ENCODE results near the gene ARHGEF1. TPM values are rescaled to one million over a fixed set of nuclear protein-coding genes. Genes with fewer than 3 reads are reported as not detected.

ARHGEF1 gene, protein sequence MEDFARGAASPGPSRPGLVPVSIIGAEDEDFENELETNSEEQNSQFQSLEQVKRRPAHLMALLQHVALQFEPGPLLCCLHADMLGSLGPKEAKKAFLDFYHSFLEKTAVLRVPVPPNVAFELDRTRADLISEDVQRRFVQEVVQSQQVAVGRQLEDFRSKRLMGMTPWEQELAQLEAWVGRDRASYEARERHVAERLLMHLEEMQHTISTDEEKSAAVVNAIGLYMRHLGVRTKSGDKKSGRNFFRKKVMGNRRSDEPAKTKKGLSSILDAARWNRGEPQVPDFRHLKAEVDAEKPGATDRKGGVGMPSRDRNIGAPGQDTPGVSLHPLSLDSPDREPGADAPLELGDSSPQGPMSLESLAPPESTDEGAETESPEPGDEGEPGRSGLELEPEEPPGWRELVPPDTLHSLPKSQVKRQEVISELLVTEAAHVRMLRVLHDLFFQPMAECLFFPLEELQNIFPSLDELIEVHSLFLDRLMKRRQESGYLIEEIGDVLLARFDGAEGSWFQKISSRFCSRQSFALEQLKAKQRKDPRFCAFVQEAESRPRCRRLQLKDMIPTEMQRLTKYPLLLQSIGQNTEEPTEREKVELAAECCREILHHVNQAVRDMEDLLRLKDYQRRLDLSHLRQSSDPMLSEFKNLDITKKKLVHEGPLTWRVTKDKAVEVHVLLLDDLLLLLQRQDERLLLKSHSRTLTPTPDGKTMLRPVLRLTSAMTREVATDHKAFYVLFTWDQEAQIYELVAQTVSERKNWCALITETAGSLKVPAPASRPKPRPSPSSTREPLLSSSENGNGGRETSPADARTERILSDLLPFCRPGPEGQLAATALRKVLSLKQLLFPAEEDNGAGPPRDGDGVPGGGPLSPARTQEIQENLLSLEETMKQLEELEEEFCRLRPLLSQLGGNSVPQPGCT
- total RNA-seq (2022; extraction: Qiagen RNA extraction), result 75.9 to 130 TPM (median 117 TPM) in 5 replicates

DNA sequence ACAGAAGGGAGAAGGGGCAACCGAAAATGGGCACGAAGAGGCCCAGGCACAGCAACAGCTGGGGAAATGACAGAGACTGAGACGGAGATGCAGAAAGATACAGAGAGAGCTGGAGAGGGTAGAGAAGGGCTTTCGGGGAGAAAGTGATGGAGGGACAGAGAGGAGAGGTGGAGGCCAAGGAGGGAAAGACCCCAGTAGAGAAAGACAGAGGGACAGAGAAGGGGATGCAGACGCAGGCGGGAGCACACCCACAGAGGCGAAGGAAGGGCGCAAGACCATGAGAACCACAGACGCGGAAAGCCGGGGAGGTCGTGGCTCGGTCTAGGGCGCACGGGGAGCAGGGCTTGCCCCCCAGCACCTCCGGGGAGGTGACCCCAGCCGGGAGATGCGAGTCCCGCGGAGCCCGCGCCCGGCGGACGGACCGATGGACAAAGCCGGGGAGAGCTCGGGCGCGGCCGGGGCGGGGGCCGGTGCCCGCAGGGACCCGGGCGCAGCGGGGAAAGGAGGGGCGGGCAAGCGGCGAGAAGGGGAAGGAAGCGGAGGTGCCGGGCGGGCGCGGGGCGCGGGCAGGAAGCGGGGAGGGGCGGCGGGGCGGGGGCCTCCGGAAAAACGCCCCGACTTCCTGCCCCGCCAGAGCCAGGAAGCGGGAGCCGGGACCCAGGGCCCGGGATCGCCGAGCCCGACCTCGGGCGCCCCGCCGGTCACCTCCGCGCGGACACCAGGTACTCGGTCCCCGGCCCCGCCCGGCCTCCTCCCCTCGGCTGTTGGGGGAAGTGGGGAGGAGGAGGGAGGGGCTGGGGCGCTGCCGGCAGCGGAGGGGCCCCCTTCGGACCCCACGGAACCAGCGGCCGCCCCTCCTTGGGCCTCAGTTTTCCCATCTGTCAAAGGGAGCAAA lies at the start of gene ARHGEF1:
Gene ARHGEF1 (plus strand): TSS at position 617 of the 895 bp plus-strand sequence. CDS start 4,899 bp downstream, outside the sequence.

DNA sequence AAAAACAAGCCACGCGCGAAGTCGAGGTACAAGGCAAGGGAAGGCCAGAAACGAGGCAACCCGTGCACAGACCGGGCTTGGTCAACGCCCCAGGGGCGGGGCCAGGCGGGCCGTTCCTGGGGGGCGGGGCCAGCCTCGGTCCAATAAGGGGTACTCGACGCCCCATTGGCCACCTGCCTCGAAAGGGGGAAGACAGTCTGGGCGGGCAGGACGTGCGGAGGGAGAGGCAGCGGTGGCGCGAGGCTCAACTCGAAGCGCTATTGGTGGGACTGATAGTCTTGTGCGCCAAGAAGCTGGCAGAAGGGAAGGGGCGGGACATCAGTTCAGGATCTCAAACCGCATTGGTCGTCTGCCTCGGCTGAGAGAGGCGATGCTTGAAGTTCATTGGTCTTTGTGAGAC lies 38.4 kb upstream of the ARHGEF1 start, which contains the start of gene LYPD4:
Gene LYPD4 (minus strand): TSS at position 83 of the 400 bp plus-strand sequence. CDS start 5,398 bp downstream, outside the sequence.

DNA sequence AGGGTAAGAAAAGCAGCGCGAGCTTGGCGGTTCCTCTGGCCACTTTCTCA lies 38.2 kb upstream of the ARHGEF1 start, which contains the start of gene DMRTC2:
Gene DMRTC2 (plus strand): TSS at position 42 of the 50 bp plus-strand sequence. CDS start 2,387 bp downstream, outside the sequence.

DNA sequence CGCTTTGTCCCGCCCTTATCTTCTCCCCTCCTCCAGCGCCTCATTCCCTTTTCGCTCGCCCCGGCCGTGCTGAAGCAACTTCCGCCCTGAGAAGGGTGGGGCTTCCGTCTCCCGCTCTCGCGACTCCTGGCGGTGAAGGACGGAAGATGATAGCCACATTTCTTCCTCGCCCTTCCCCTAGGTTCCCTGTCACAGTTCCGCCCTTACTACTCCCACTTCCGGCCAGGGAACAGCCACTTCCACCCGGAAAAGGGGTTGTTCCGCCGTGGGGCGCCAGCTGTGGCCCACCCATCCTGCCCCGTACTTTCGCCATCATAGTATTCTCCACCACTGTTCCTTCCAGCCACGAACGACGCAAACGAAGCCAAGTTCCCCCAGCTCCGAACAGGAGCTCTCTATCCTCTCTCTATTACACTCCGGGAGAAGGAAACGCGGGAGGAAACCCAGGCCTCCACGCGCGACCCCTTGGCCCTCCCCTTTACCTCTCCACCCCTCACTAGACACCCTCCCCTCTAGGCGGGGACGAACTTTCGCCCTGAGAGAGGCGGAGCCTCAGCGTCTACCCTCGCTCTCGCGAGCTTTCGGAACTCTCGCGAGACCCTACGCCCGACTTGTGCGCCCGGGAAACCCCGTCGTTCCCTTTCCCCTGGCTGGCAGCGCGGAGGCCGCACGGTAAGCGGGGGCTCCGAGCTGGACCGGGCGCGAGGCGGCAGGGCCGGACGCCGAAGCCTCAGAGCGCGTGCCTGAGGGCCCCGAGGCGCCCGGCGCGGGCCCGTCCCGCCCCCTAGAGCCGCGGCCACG lies 23.2 kb upstream of the ARHGEF1 start, which contains the start of gene RPS19:
Gene RPS19 (plus strand): TSS at position 638 of the 801 bp plus-strand sequence. CDS start 520 bp downstream, outside the sequence.

DNA sequence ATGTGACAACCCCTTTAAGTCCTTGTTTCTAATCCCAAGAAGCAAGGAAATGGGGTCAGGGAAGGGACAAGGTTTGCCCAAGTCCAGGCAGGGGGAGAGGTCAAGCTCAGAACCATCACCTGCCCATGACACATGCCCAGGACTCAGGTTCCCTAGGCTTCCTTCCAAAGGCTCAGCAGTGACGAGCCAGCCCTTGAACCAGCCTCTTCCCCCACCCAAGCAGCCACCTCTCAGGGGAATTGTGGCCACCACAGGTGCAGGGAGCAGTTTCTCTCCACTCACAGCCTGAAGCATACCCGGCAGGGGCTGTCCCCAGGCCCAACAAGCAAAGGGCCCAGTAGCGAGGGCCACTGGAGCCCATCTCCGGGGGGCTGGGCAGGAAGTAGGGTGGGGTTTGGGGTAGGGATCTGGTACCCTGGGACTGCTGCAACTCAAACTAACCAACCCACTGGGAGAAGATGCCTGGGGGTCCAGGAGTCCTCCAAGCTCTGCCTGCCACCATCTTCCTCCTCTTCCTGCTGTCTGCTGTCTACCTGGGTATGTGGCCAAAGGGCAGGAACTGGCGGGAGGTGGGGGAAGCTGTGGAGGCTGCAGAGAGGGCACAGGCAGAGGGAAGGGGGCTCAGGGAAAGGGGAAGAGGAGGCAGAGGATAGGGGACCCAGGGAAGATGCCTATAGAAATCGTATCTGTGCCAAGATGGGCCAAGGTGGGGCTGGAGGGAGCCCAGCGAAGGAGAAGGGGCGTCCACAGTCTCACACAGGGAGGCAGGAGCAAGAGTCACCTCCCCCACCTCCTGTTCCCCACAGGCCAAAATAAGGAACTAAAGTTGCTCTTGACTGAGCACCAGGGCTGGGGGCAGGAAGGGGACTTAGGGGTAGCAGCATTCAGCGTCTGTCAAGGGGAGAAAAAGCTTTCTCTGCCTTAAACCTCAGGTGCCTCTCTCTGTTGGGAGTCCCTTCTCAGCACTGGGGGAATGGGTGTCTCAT lies 5.8 kb upstream of the ARHGEF1 start, which contains the start of gene CD79A:
Gene CD79A (plus strand): TSS at position 433 of the 986 bp plus-strand sequence. CDS start 26 bp downstream, at position 459.

DNA sequence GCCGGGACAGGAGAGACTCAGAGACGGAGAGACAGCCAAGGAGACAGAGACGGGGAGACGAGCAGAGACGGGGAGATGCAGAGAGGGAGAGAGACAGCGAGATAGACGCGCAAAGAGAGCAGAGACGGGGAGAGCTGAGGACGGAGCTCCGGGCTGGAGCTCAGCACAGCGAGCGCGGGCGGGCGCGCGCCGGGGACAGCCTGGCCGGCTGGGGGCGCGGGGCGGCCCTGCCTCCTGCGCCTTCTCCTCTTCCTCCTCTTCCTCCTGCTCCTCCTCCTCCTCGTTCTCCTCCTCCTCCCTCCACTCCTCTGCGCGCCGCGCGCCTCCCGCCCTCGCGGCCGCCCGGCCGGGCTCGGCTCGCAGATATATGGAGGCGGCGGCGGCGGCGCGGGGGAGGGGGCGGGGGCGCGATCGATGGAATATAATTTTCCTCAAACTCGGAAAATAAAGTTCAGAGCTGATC lies 45.3 kb downstream of the ARHGEF1 start, which contains the start of gene ERFL:
Gene ERFL (minus strand): TSS at position 229 of the 463 bp plus-strand sequence. CDS start 15,530 bp downstream, outside the sequence.

Other genes with a start within 250 kb of the ARHGEF1 start
- gene CEACAM7, start 194.9 kb upstream of the ARHGEF1 start, total RNA-seq (2022; extraction: Qiagen RNA extraction), result 0.07 to 0.15 TPM (median 0.12 TPM) in 4 of 5 replicates, not detected in the other
- gene CEACAM5, start 174.6 kb upstream of the ARHGEF1 start, total RNA-seq (2022; extraction: Qiagen RNA extraction), result 1.3 to 2.0 TPM (median 1.5 TPM) in 5 replicates
- 15.4 to 23.8 TPM (median 19.9 TPM) in 5 replicates for gene CEACAM6, start 127.7 kb upstream of the ARHGEF1 start, total RNA-seq (2022; extraction: Qiagen RNA extraction)
- not detected in 5 replicates for gene CEACAM3, start 86.6 kb upstream of the ARHGEF1 start, total RNA-seq (2022; extraction: Qiagen RNA extraction)
- gene LYPD4, start 38.5 kb upstream of the ARHGEF1 start, total RNA-seq (2022; extraction: Qiagen RNA extraction), result not detected in 5 replicates
- not detected in 5 replicates for gene DMRTC2, start 38.1 kb upstream of the ARHGEF1 start, total RNA-seq (2022; extraction: Qiagen RNA extraction)
- 9,095 to 10,005 TPM (median 9,200 TPM) in 5 replicates for gene RPS19, start 22.9 kb upstream of the ARHGEF1 start, total RNA-seq (2022; extraction: Qiagen RNA extraction)
- 0.32 to 1.2 TPM (median 0.90 TPM) in 5 replicates for gene CD79A, start 5.9 kb upstream of the ARHGEF1 start, total RNA-seq (2022; extraction: Qiagen RNA extraction)
- gene ERFL, start 45.3 kb downstream of the ARHGEF1 start, total RNA-seq (2022; extraction: Qiagen RNA extraction), result 0.20 to 0.46 TPM (median 0.35 TPM) in 5 replicates
- 181 to 281 TPM (median 246 TPM) in 5 replicates for gene RABAC1, start 76.1 kb downstream of the ARHGEF1 start, total RNA-seq (2022; extraction: Qiagen RNA extraction)
- gene ATP1A3, start 111.0 kb downstream of the ARHGEF1 start, total RNA-seq (2022; extraction: Qiagen RNA extraction), result 3.4 to 4.8 TPM (median 4.1 TPM) in 5 replicates
- 0.33 to 0.53 TPM (median 0.43 TPM) in 5 replicates for gene GRIK5, start 187.0 kb downstream of the ARHGEF1 start, total RNA-seq (2022; extraction: Qiagen RNA extraction)
- 29.6 to 38.8 TPM (median 36.5 TPM) in 5 replicates for gene ZNF574, start 193.0 kb downstream of the ARHGEF1 start, total RNA-seq (2022; extraction: Qiagen RNA extraction)
- 0.18 to 0.65 TPM (median 0.45 TPM) in 5 replicates for gene POU2F2, start 249.3 kb downstream of the ARHGEF1 start, total RNA-seq (2022; extraction: Qiagen RNA extraction)

Measured in A549 treated with Mapracorat at 1 μM for 4 hours (cell line).